Ascending aorta (tissue), 2 donors: ENCODE data around the gene SCML2. TPM values are rescaled to one million over a fixed set of nuclear protein-coding genes. Genes with fewer than 3 reads are reported as not detected.

Experiments used
- DNase-seq, 2 donors: peaks; one replicate each; pipeline ENCODE4 v3.0.0-alpha.2; 2019; ENCODE audit warnings: low spot score in 2 of 2
- H3K27ac ChIP-seq, 2 donors: fragments of 200-600 bp; sonication (generic); one replicate each; pipeline ENCODE4 v1.5.1; 2016 to 2017; ENCODE audit warnings: mild to moderate bottlenecking in 1 of 2
- H3K27me3 ChIP-seq: fragments of 200-600 bp; sonication (generic); one replicate; pipeline ENCODE4 v1.5.1; 2017
- H3K36me3 ChIP-seq, 2 donors: fragments of 200-600 bp; sonication (generic); one replicate each; pipeline ENCODE4 v1.5.1; 2016
- H3K4me1 ChIP-seq, 2 donors: fragments of 200-600 bp; sonication (generic); one replicate each; pipeline ENCODE4 v1.5.1; 2016 to 2017; ENCODE audit warnings: mild to moderate bottlenecking in 1 of 2
- H3K4me3 ChIP-seq, 2 donors: fragments of 200-600 bp; sonication (generic); one replicate each; pipeline ENCODE4 v1.5.1; 2016 to 2017; ENCODE audit warnings: mild to moderate bottlenecking in 1 of 2
- H3K9me3 ChIP-seq, 2 donors: fragments of 200-600 bp; sonication (generic); one replicate each; pipeline ENCODE4 v1.5.1; 2016
- CTCF ChIP-seq, 3 experiments: fragments of 200-600 bp in 2 of 3; fragments of 450-650 bp in 1 of 3; sonication (generic) in 2 of 3; IDR thresholded peaks; one replicate each; pipeline ENCODE4 v1.5.1; 2016 to 2019; ENCODE audit warnings: antibody characterized with exemption in 3 of 3, mild to moderate bottlenecking in 1 of 3, moderate library complexity in 1 of 3
- intact Hi-C: fragments of 100-400 bp; cut with DNase I; formaldehyde crosslinking; loops from one replicate; pipeline ENCODE4 v1.15.1; 2023
- total RNA-seq: library from RNA; depleted of rRNA; stranded (reverse); fragments of >200 nt; gene quantifications from one replicate; pipeline ENCODE4 v1.1.0, GENCODE V29; 2016

SCML2 gene
- total RNA-seq, 1 donor from 2014 or later: 0.64 TPM

- Histone ChIP-seq H3K4me3 (no peak overlapping the region), H3K9me3 (no peaks in the 10 kb centered on the region), H3K27me3 (no peaks in the 10 kb centered on the region), H3K27ac (no peak overlapping the region), H3K4me1 (no peaks in the 10 kb centered on the region), H3K36me3 (no peaks in the 10 kb centered on the region)
- no peak for TF ChIP-seq CTCF (IDR thresholded peaks at IDR 0.05)
- intact Hi-C loops: no loop called here
- no peak for DNase-seq
Observed at GRCh38 chrX:18351784-18352183, 2.7 kb downstream of the SCML2 start.

GRCh38 chrX:18348047-18348446 lies 6.4 kb downstream of the SCML2 start:
- no peak for DNase-seq
- no peaks in the 10 kb centered on the region for H3K9me3 ChIP-seq
- no peak overlapping the region for H3K27ac ChIP-seq
- no peak for TF ChIP-seq CTCF (IDR thresholded peaks at IDR 0.05)
- H3K4me3 ChIP-seq: no peak overlapping the region
- H3K27me3 ChIP-seq: no peaks in the 10 kb centered on the region
- intact Hi-C loops: no loop called here
- H3K36me3 ChIP-seq: no peaks in the 10 kb centered on the region
- no peaks in the 10 kb centered on the region for H3K4me1 ChIP-seq

GRCh38 chrX:18309401-18309800 lies 45.1 kb downstream of the SCML2 start:
- no peak overlapping the region for H3K4me3 ChIP-seq
- H3K9me3 ChIP-seq: no peaks in the 10 kb centered on the region
- intact Hi-C loops: no loop called here
- no peaks in the 10 kb centered on the region for H3K27me3 ChIP-seq
- no peak for DNase-seq
- no peaks in the 10 kb centered on the region for H3K36me3 ChIP-seq
- H3K4me1 ChIP-seq: no peaks in the 10 kb centered on the region
- TF ChIP-seq CTCF (IDR thresholded peaks at IDR 0.05): no peak
- no peak overlapping the region for H3K27ac ChIP-seq

GRCh38 chrX:18297251-18297650 lies 57.2 kb downstream of the SCML2 start:
- no peak for TF ChIP-seq CTCF (IDR thresholded peaks at IDR 0.05)
- no peak for DNase-seq
- Histone ChIP-seq H3K27ac (no peak overlapping the region), H3K36me3 (no peaks in the 10 kb centered on the region), H3K9me3 (peaks cover 0 to 8% of the 10 kb centered on the region in 2 donors), H3K4me3 (no peak overlapping the region), H3K4me1 (no peaks in the 10 kb centered on the region), H3K27me3 (no peaks in the 10 kb centered on the region)
- intact Hi-C loops: no loop called here

GRCh38 chrX:18294893-18295292 lies 59.6 kb downstream of the SCML2 start:
- no peak overlapping the region for H3K27ac ChIP-seq
- peak in 1 of 2 donors; percentile 54 for DNase-seq
- H3K36me3 ChIP-seq: no peaks in the 10 kb centered on the region
- H3K9me3 ChIP-seq: peaks cover 0 to 8% of the 10 kb centered on the region in 2 donors
- no peaks in the 10 kb centered on the region for H3K27me3 ChIP-seq
- no peak overlapping the region for H3K4me3 ChIP-seq
- intact Hi-C loops: no loop called here
- no peak for TF ChIP-seq CTCF (IDR thresholded peaks at IDR 0.05)
- no peaks in the 10 kb centered on the region for H3K4me1 ChIP-seq

GRCh38 chrX:18291006-18291545 lies 63.4 kb downstream of the SCML2 start:
- TF ChIP-seq CTCF (IDR thresholded peaks at IDR 0.05): no peak
- H3K36me3 ChIP-seq: no peaks in the 10 kb centered on the region
- H3K27ac ChIP-seq: no peak overlapping the region
- H3K9me3 ChIP-seq: peaks cover 0 to 3% of the 10 kb centered on the region in 2 donors
- intact Hi-C loops: no loop called here
- no peaks in the 10 kb centered on the region for H3K4me1 ChIP-seq
- no peaks in the 10 kb centered on the region for H3K27me3 ChIP-seq
- H3K4me3 ChIP-seq: no peak overlapping the region
- DNase-seq: no peak
